GM13976 (cell line): ENCODE data around the gene CCDC6.

Experiments used
- DNase-seq: peaks from one replicate; pipeline ENCODE4 v3.0.0; 2012; ENCODE audit warnings: low spot score
- CTCF ChIP-seq: IDR thresholded peaks from 2 replicates; pipeline ENCODE4 v1.5.1; 2012; ENCODE audit warnings: borderline replicate concordance, mild to moderate bottlenecking; ENCODE audit not compliant: insufficient read depth; ENCODE audit errors: extremely low read depth, missing control alignments, control extremely low read depth
- in situ Hi-C: fragments of 300-500 bp; cut with MboI; formaldehyde crosslinking; loops from one replicate; pipeline ENCODE4 v1.12.0; 2022; ENCODE audit warnings: low sequenced_read_pairs, mixed read lengths, inconsistent platforms; ENCODE audit not compliant: unreplicated experiment

Gene CCDC6

DNA sequence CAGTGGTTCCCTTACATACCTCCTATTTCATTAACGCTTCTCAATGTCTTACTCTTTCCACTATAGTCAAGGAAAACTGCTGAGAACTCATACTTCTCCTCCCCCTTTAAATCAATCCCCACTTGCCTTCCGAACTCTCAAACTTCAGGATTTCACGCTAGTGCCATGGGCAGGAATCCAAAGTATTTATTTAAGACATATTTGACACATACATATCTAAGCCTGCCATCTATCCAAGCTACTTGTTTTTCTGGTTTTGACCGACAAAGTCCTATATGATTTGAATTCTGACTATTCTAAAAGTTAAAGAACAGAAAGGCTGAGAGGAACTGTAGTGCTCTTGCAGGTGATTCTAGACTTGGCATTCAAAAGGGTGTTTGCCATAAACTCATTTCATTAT is 51.8 kb downstream of the CCDC6 start:
- in situ Hi-C loops, result loop anchor here (25.0 kb wide), 1 partner anchor 183 kb away; no protein-coding TSS in a partner anchor
- DNase-seq, result no peak
- no peak for TF ChIP-seq CTCF

- DNase-seq, result no peak
- in situ Hi-C loops, result loop anchor here (25.0 kb wide), 1 partner anchor 185 kb away; no protein-coding TSS in a partner anchor
- no peak for TF ChIP-seq CTCF
Measured at GRCh38 chr10:59852670-59853069, 53.7 kb downstream of the CCDC6 start.

GRCh38 chr10:59851864-59852263 is 54.5 kb downstream of the CCDC6 start:
- DNase-seq, result no peak
- in situ Hi-C loops, result loop anchor here (25.0 kb wide), 1 partner anchor 185 kb away; no protein-coding TSS in a partner anchor
- no peak for TF ChIP-seq CTCF

- in situ Hi-C loops, result no loop called here
- DNase-seq, result no peak
- TF ChIP-seq CTCF, result no peak
Measured at GRCh38 chr10:59847888-59848287, 58.5 kb downstream of the CCDC6 start.

DNA sequence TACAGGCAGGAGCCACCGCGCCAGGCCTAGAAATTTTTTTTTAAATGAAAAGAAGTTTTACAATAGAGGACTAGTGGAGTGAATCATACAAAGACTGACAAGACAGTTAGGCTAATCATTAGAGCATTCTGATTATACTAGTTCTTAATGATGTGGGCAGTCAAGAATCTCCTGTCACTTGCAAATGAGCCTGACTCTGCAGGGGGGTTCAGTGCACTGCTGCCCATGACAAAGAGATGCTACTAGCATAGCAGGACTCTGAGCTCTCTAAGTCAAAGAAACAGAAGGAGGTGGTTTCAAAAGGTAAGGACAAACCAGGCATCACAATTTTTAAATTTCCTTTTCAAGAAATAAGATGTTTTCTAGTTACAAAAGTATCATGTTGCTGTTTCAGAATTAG is 59.0 kb downstream of the CCDC6 start:
- in situ Hi-C loops, result no loop called here
- TF ChIP-seq CTCF, result no peak
- DNase-seq, result no peak

- in situ Hi-C loops, result no loop called here
- no peak for DNase-seq
- TF ChIP-seq CTCF, result no peak
Measured at GRCh38 chr10:59844436-59844835, 61.9 kb downstream of the CCDC6 start.

GRCh38 chr10:59843748-59844147 is 62.6 kb downstream of the CCDC6 start:
- TF ChIP-seq CTCF, result no peak
- DNase-seq, result no peak
- in situ Hi-C loops, result no loop called here
